ENCODE data around the gene PHF12.

The PHF12 gene

GRCh38 chr17:28950752-28951427 is 428 bp downstream of the PHF12 start:
- no peaks in the 10 kb centered on the region for H3K9me3 ChIP-seq (ENCODE audit: control insufficient read depth, low read length)
- no peaks in the 10 kb centered on the region for H3K36me3 ChIP-seq (ENCODE audit: control insufficient read depth, insufficient read depth, low read length, severe bottlenecking)
- H3K9ac ChIP-seq (ENCODE audit: low read length): peak overlapping the region; percentile 96
- peaks cover 30% of the 10 kb centered on the region for H3K4me1 ChIP-seq (ENCODE audit: control insufficient read depth, insufficient read depth, low read length)
- no peak for DNase-seq (ENCODE audit: low read depth)
- H3K27me3 ChIP-seq (replicated peaks; ENCODE audit: control insufficient read depth, insufficient read depth, low read length): no peaks in the 10 kb centered on the region
- H3K4me3 ChIP-seq (ENCODE audit: low read length): peak overlapping the region; percentile 88

GRCh38 chr17:28950017-28950751 is 1.1 kb downstream of the PHF12 start:
- peaks cover 37% of the 10 kb centered on the region for H3K4me1 ChIP-seq (ENCODE audit: control insufficient read depth, insufficient read depth, low read length)
- peak overlapping the region; percentile 88 for H3K4me3 ChIP-seq (ENCODE audit: low read length)
- H3K9ac ChIP-seq (ENCODE audit: low read length): peak overlapping the region; percentile 96
- H3K9me3 ChIP-seq (ENCODE audit: control insufficient read depth, low read length): no peaks in the 10 kb centered on the region
- peak; percentile 63 for DNase-seq (ENCODE audit: low read depth)
- H3K36me3 ChIP-seq (ENCODE audit: control insufficient read depth, insufficient read depth, low read length, severe bottlenecking): no peaks in the 10 kb centered on the region
- no peaks in the 10 kb centered on the region for H3K27me3 ChIP-seq (replicated peaks; ENCODE audit: control insufficient read depth, insufficient read depth, low read length)

GRCh38 chr17:28949185-28950016 is 1.9 kb downstream of the PHF12 start:
- Histone ChIP-seq H3K4me3 (ENCODE audit: low read length) (peak overlapping the region; percentile 88), H3K9ac (ENCODE audit: low read length) (peak overlapping the region; percentile 96), H3K9me3 (ENCODE audit: control insufficient read depth, low read length) (no peaks in the 10 kb centered on the region), H3K36me3 (ENCODE audit: control insufficient read depth, insufficient read depth, low read length, severe bottlenecking) (peaks cover under 1% of the 10 kb centered on the region), H3K27me3 (replicated peaks; ENCODE audit: control insufficient read depth, insufficient read depth, low read length) (no peaks in the 10 kb centered on the region), H3K4me1 (ENCODE audit: control insufficient read depth, insufficient read depth, low read length) (peaks cover 43% of the 10 kb centered on the region)
- DNase-seq (ENCODE audit: low read depth): peak; percentile 94

GRCh38 chr17:28948873-28949184 is 2.5 kb downstream of the PHF12 start:
- Histone ChIP-seq H3K9ac (ENCODE audit: low read length) (peak overlapping the region; percentile 96), H3K9me3 (ENCODE audit: control insufficient read depth, low read length) (no peaks in the 10 kb centered on the region), H3K4me3 (ENCODE audit: low read length) (peak overlapping the region; percentile 88), H3K4me1 (ENCODE audit: control insufficient read depth, insufficient read depth, low read length) (peaks cover 43% of the 10 kb centered on the region), H3K27me3 (replicated peaks; ENCODE audit: control insufficient read depth, insufficient read depth, low read length) (no peaks in the 10 kb centered on the region), H3K36me3 (ENCODE audit: control insufficient read depth, insufficient read depth, low read length, severe bottlenecking) (peaks cover 6% of the 10 kb centered on the region)
- no peak for DNase-seq (ENCODE audit: low read depth)

GRCh38 chr17:28948342-28948741 is 3.0 kb downstream of the PHF12 start:
- Histone ChIP-seq H3K4me1 (ENCODE audit: control insufficient read depth, insufficient read depth, low read length) (peaks cover 43% of the 10 kb centered on the region), H3K9me3 (ENCODE audit: control insufficient read depth, low read length) (no peaks in the 10 kb centered on the region), H3K27me3 (replicated peaks; ENCODE audit: control insufficient read depth, insufficient read depth, low read length) (no peaks in the 10 kb centered on the region), H3K4me3 (ENCODE audit: low read length) (peak overlapping the region; percentile 88), H3K9ac (ENCODE audit: low read length) (peak overlapping the region; percentile 96), H3K36me3 (ENCODE audit: control insufficient read depth, insufficient read depth, low read length, severe bottlenecking) (peaks cover 11% of the 10 kb centered on the region)
- DNase-seq (ENCODE audit: low read depth): no peak

- H3K4me3 ChIP-seq (ENCODE audit: low read length): peak overlapping the region; percentile 88
- peak overlapping the region; percentile 96 for H3K9ac ChIP-seq (ENCODE audit: low read length)
- no peak for DNase-seq (ENCODE audit: low read depth)
- no peaks in the 10 kb centered on the region for H3K27me3 ChIP-seq (replicated peaks; ENCODE audit: control insufficient read depth, insufficient read depth, low read length)
- no peaks in the 10 kb centered on the region for H3K9me3 ChIP-seq (ENCODE audit: control insufficient read depth, low read length)
- peaks cover 17% of the 10 kb centered on the region for H3K36me3 ChIP-seq (ENCODE audit: control insufficient read depth, insufficient read depth, low read length, severe bottlenecking)
- H3K4me1 ChIP-seq (ENCODE audit: control insufficient read depth, insufficient read depth, low read length): peaks cover 38% of the 10 kb centered on the region
These were observed 3.7 kb downstream of the PHF12 start for GRCh38 chr17:28947639-28948038.

GRCh38 chr17:28946239-28946638 is 5.1 kb downstream of the PHF12 start:
- H3K27me3 ChIP-seq (replicated peaks; ENCODE audit: control insufficient read depth, insufficient read depth, low read length): no peaks in the 10 kb centered on the region
- H3K4me3 ChIP-seq (ENCODE audit: low read length): peak overlapping the region; percentile 17
- H3K9ac ChIP-seq (ENCODE audit: low read length): peak overlapping the region; percentile 30
- peak; percentile 42 for DNase-seq (ENCODE audit: low read depth)
- H3K36me3 ChIP-seq (ENCODE audit: control insufficient read depth, insufficient read depth, low read length, severe bottlenecking): peaks cover 22% of the 10 kb centered on the region
- H3K9me3 ChIP-seq (ENCODE audit: control insufficient read depth, low read length): no peaks in the 10 kb centered on the region
- peaks cover 37% of the 10 kb centered on the region for H3K4me1 ChIP-seq (ENCODE audit: control insufficient read depth, insufficient read depth, low read length)

GRCh38 chr17:28944862-28945741 is 6.2 kb downstream of the PHF12 start:
- peak; percentile 35 for DNase-seq (ENCODE audit: low read depth)
- Histone ChIP-seq H3K36me3 (ENCODE audit: control insufficient read depth, insufficient read depth, low read length, severe bottlenecking) (peaks cover 22% of the 10 kb centered on the region), H3K27me3 (replicated peaks; ENCODE audit: control insufficient read depth, insufficient read depth, low read length) (no peaks in the 10 kb centered on the region), H3K9me3 (ENCODE audit: control insufficient read depth, low read length) (no peaks in the 10 kb centered on the region), H3K4me1 (ENCODE audit: control insufficient read depth, insufficient read depth, low read length) (peaks cover 49% of the 10 kb centered on the region), H3K4me3 (ENCODE audit: low read length) (peak overlapping the region; percentile 39), H3K9ac (ENCODE audit: low read length) (no peak overlapping the region)

GRCh38 chr17:28944343-28944742 is 7.0 kb downstream of the PHF12 start:
- H3K9ac ChIP-seq (ENCODE audit: low read length): no peak overlapping the region
- H3K27me3 ChIP-seq (replicated peaks; ENCODE audit: control insufficient read depth, insufficient read depth, low read length): no peaks in the 10 kb centered on the region
- peaks cover 56% of the 10 kb centered on the region for H3K4me1 ChIP-seq (ENCODE audit: control insufficient read depth, insufficient read depth, low read length)
- H3K9me3 ChIP-seq (ENCODE audit: control insufficient read depth, low read length): no peaks in the 10 kb centered on the region
- H3K36me3 ChIP-seq (ENCODE audit: control insufficient read depth, insufficient read depth, low read length, severe bottlenecking): peaks cover 22% of the 10 kb centered on the region
- no peak for DNase-seq (ENCODE audit: low read depth)
- H3K4me3 ChIP-seq (ENCODE audit: low read length): no peak overlapping the region

- H3K36me3 ChIP-seq (ENCODE audit: control insufficient read depth, insufficient read depth, low read length, severe bottlenecking): peaks cover 22% of the 10 kb centered on the region
- no peaks in the 10 kb centered on the region for H3K27me3 ChIP-seq (replicated peaks; ENCODE audit: control insufficient read depth, insufficient read depth, low read length)
- H3K4me1 ChIP-seq (ENCODE audit: control insufficient read depth, insufficient read depth, low read length): peaks cover 65% of the 10 kb centered on the region
- H3K9me3 ChIP-seq (ENCODE audit: control insufficient read depth, low read length): no peaks in the 10 kb centered on the region
- no peak for DNase-seq (ENCODE audit: low read depth)
- no peak overlapping the region for H3K9ac ChIP-seq (ENCODE audit: low read length)
- H3K4me3 ChIP-seq (ENCODE audit: low read length): no peak overlapping the region
These were observed 8.4 kb downstream of the PHF12 start for GRCh38 chr17:28942925-28943324.
